Caco-2 (cell line): Measurements from ENCODE around the gene CNPY2. TPM values are rescaled to one million over a fixed set of nuclear protein-coding genes. Genes with fewer than 3 reads are reported as not detected.
"Not testable (repeated sequence)": the region's sequence is repeated elsewhere in the genome, so short reads cannot be mapped to it uniquely, and the experiment has no call there.

ENCODE experiments used
- BruUV-seq: library from RNA; stranded (reverse); fragments of 400-500 nt; replicated peaks from 2 replicates; lab custom pipeline; 2021; lab: Mats Ljungman, UMichigan
- CTCF ChIA-PET: fragments of 300-600 bp; sonication (Branson Sonifier 250); formaldehyde crosslinking; loops from one replicate; lab custom pipeline; 2022; ENCODE audit warnings: antibody characterized with exemption; lab: Charles Lee
- POLR2A ChIA-PET: fragments of 300-600 bp; sonication (Branson Sonifier 250); formaldehyde crosslinking; loops from one replicate; lab custom pipeline; 2022; ENCODE audit warnings: antibody characterized with exemption; lab: Charles Lee
- DNase-seq, 2 experiments: peaks; one replicate each; pipeline versions ENCODE4 v3.0.0 to v3.0.0-alpha.2; 2020 to 2022
- H3K27me3 ChIP-seq: replicated peaks from 2 replicates; pipeline ENCODE4 v1.6.0; 2011; ENCODE audit warnings: low read length; ENCODE audit not compliant: control insufficient read depth, insufficient read depth
- H3K36me3 ChIP-seq: 2 replicates; pipeline ENCODE4 v1.5.1; 2011; ENCODE audit warnings: low read length; ENCODE audit not compliant: control insufficient read depth, insufficient read depth
- H3K4me1 ChIP-seq: fragments of 250-450 bp; sonication (Bioruptor Pico); 2 replicates; pipeline ENCODE4 v1.5.1; 2020; ENCODE audit warnings: mild to moderate bottlenecking
- H3K4me3 ChIP-seq: 2 replicates; pipeline ENCODE4 v1.5.1; 2011; ENCODE audit warnings: low read depth, mild to moderate bottlenecking, control low read depth, low read length
- H3K9me3 ChIP-seq: fragments of 250-450 bp; sonication (Bioruptor Pico); 2 replicates; pipeline ENCODE4 v1.5.1; 2020; ENCODE audit warnings: mild to moderate bottlenecking, moderate library complexity
- H3K27ac Mint-ChIP-seq: one replicate; pipeline ENCODE4 v1.8.0; 2022; ENCODE audit warnings: mixed read lengths; ENCODE audit not compliant: unreplicated experiment
- H3K27me3 Mint-ChIP-seq: one replicate; pipeline ENCODE4 v1.8.0; 2022; ENCODE audit warnings: mixed read lengths; ENCODE audit not compliant: insufficient read depth, unreplicated experiment
- H3K36me3 Mint-ChIP-seq: one replicate; pipeline ENCODE4 v1.8.0; 2022; ENCODE audit warnings: mild to moderate bottlenecking, mixed read lengths; ENCODE audit not compliant: insufficient read depth, unreplicated experiment
- H3K4me1 Mint-ChIP-seq: one replicate; pipeline ENCODE4 v1.8.0; 2022; ENCODE audit warnings: low read depth, mixed read lengths; ENCODE audit not compliant: unreplicated experiment
- H3K4me3 Mint-ChIP-seq: one replicate; pipeline ENCODE4 v1.8.0; 2022; ENCODE audit warnings: mild to moderate bottlenecking, moderate library complexity, mixed read lengths; ENCODE audit not compliant: unreplicated experiment
- H3K9me3 Mint-ChIP-seq: one replicate; pipeline ENCODE4 v1.8.0; 2022; ENCODE audit warnings: mixed read lengths; ENCODE audit not compliant: unreplicated experiment
- intact Hi-C: fragments of 100-400 bp; cut with micrococcal nuclease; formaldehyde crosslinking; loops from one replicate; pipeline ENCODE4 v1.10.0; 2022; ENCODE audit not compliant: unreplicated experiment
- total RNA-seq: library from RNA; stranded (reverse); gene quantifications from 2 replicates; pipeline ENCODE4 v1.2.3, GENCODE V29; 2022
- TF ChIP-seq, protein P1 (sequence below), 2 experiments: fragments of 200-600 bp in 1 of 2; IDR thresholded peaks; 1 replicate in 1 of 2; 2 replicates in 1 of 2; pipeline versions ENCODE4 v1.5.1 to v1.8.0; 2011 to 2022; ENCODE audit warnings: antibody characterized with exemption in 1 of 2, control low read depth in 1 of 2, inconsistent platforms in 1 of 2, low read depth in 1 of 2, low read length in 1 of 2, mild to moderate bottlenecking in 1 of 2, moderate library complexity in 1 of 2; ENCODE audit not compliant: insufficient read depth in 1 of 2, severe bottlenecking in 1 of 2, unreplicated experiment in 1 of 2

CNPY2 gene
- total RNA-seq, 1 experiment from 2014 or later, result 204 TPM

DNA sequence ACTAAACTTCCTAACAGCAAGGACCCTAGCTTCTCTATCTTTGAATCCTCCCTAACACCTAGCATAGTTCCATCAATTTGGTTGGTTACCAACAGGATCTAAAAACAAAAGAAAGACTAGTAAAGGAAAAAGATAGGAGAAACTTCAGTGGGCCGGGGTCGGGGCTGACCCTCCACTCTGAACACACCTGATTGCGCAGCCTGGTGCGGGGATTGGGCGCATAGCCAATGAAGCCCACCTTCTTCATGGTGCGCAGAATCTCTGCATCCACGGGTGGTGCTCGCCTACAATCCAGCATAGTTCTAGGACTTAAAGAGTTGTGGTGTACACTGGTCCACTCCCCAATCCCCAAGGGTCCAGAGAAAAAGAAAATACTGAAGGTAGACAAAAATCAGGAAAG is 10.3 kb upstream of the CNPY2 start:
- Mint-ChIP-seq H3K4me1 (no peaks in the 10 kb centered on the region), H3K4me3 (no peak overlapping the region), H3K27me3 (no peaks in the 10 kb centered on the region), H3K9me3 (no peaks in the 10 kb centered on the region), H3K27ac (no peak overlapping the region), H3K36me3 (no peaks in the 10 kb centered on the region)
- Histone ChIP-seq H3K4me1 (peaks cover 8% of the 10 kb centered on the region; the same call in 1 of the 2 replicates), H3K36me3 (no peaks in the 10 kb centered on the region), H3K27me3 (no peaks in the 10 kb centered on the region), H3K4me3 (no peak overlapping the region), H3K9me3 (no peaks in the 10 kb centered on the region)
- DNase-seq, result no peak
- POLR2A ChIA-PET, result no interaction called here
- CTCF ChIA-PET, result no interaction called here
- no TSS peak for BruUV-seq
- intact Hi-C loops, result no loop called here
- TF ChIP-seq, protein P1, sequence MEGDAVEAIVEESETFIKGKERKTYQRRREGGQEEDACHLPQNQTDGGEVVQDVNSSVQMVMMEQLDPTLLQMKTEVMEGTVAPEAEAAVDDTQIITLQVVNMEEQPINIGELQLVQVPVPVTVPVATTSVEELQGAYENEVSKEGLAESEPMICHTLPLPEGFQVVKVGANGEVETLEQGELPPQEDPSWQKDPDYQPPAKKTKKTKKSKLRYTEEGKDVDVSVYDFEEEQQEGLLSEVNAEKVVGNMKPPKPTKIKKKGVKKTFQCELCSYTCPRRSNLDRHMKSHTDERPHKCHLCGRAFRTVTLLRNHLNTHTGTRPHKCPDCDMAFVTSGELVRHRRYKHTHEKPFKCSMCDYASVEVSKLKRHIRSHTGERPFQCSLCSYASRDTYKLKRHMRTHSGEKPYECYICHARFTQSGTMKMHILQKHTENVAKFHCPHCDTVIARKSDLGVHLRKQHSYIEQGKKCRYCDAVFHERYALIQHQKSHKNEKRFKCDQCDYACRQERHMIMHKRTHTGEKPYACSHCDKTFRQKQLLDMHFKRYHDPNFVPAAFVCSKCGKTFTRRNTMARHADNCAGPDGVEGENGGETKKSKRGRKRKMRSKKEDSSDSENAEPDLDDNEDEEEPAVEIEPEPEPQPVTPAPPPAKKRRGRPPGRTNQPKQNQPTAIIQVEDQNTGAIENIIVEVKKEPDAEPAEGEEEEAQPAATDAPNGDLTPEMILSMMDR (IDR thresholded peaks at IDR 0.05; ENCODE audit: insufficient read depth in 1 of 2, low read depth in 1 of 2, low read length in 1 of 2, severe bottlenecking in 1 of 2, unreplicated experiment in 1 of 2), result no peak

DNA sequence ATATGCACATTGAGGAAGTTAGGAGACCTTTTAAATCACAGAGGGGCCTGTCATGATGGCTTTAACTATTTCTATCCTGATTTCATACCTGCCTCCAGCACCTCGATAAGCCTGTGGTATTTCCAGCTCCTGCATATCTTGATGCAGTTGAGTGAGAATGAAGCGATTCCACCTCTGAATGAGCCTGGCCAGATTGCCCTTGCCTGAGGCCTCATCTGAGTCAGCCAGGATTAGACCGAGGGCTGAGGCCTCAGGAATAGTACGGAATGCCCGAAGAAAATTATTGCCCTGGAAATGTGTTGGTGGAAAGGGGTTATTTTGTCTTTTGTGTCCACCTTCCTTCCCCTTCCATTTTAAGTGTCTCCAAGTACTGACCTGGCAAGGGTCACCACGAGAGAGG is 8.4 kb upstream of the CNPY2 start:
- Mint-ChIP-seq H3K9me3 (no peaks in the 10 kb centered on the region), H3K4me1 (no peaks in the 10 kb centered on the region), H3K27me3 (no peaks in the 10 kb centered on the region), H3K4me3 (no peak overlapping the region), H3K27ac (no peak overlapping the region), H3K36me3 (no peaks in the 10 kb centered on the region)
- TF ChIP-seq, protein P1 (IDR thresholded peaks at IDR 0.05; ENCODE audit: insufficient read depth in 1 of 2, low read depth in 1 of 2, low read length in 1 of 2, severe bottlenecking in 1 of 2, unreplicated experiment in 1 of 2), result no peak
- ChIA-PET CTCF (no interaction called here), POLR2A (interaction anchor here (0.5 kb wide), 1 partner anchor 12 kb away, joined by 11 read pairs; no protein-coding TSS in a partner anchor)
- Histone ChIP-seq H3K4me1 (peaks cover 8% of the 10 kb centered on the region; the same call in 1 of the 2 replicates), H3K27me3 (no peaks in the 10 kb centered on the region), H3K36me3 (no peaks in the 10 kb centered on the region), H3K4me3 (no peak overlapping the region), H3K9me3 (no peaks in the 10 kb centered on the region)
- no TSS peak for BruUV-seq
- intact Hi-C loops, result no loop called here
- DNase-seq, result no peak

DNA sequence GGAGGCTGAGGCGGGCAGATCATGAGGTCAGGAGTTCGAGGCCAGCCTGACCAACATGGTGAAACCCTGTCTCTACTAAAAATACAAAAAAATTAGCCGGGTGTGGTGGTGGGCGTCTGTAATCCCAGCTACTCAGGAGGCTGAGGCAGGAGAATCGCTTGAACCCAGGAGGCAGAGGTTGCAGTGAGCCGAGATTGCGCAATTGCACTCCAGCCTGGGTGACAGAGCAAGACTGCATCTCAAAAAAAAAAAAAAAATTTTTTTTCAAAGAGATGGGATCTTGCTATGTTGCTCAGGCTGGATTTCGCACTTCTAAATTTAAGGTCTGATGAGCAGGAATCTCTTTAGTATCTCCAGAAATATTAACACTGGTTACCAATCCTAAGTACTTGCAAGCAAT is 5.8 kb upstream of the CNPY2 start:
- DNase-seq, H3K4me1 ChIP-seq, CTCF ChIA-PET, H3K9me3 Mint-ChIP-seq, H3K36me3 ChIP-seq, H3K4me3 ChIP-seq, H3K4me1 Mint-ChIP-seq, H3K27ac Mint-ChIP-seq, BruUV-seq, H3K4me3 Mint-ChIP-seq, intact Hi-C loops, H3K36me3 Mint-ChIP-seq, H3K27me3 ChIP-seq, H3K9me3 ChIP-seq, POLR2A ChIA-PET, H3K27me3 Mint-ChIP-seq: not testable (repeated sequence)

DNA sequence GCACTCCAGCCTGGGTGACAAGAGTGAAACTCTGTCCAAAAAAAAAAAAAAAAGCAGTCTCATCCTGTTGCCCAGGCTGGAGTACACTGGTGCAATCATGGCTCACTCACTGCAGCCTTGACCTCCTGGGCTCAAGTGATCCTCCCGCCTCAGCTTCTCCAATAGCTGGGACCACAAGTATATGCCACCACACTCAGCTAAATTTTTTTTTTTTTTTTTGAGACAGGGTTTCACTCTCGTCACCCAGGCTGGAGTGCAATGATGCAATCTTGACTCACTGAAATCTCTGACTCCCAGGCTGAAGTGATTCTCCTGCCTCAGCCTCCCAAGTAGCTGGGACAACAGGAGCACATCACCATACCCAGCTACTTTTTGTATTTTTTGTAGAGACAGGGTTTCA is 5.2 kb upstream of the CNPY2 start:
- ChIA-PET CTCF (no interaction called here), POLR2A (no interaction called here)
- TF ChIP-seq, protein P1 (IDR thresholded peaks at IDR 0.05; ENCODE audit: insufficient read depth in 1 of 2, low read depth in 1 of 2, low read length in 1 of 2, severe bottlenecking in 1 of 2, unreplicated experiment in 1 of 2), result no peak
- Mint-ChIP-seq H3K36me3 (peaks cover 2% of the 10 kb centered on the region), H3K27me3 (no peaks in the 10 kb centered on the region), H3K4me1 (no peaks in the 10 kb centered on the region), H3K27ac (no peak overlapping the region), H3K9me3 (no peaks in the 10 kb centered on the region), H3K4me3 (no peak overlapping the region)
- no TSS peak for BruUV-seq
- no peak for DNase-seq
- H3K36me3 ChIP-seq, result no peaks in the 10 kb centered on the region
- intact Hi-C loops, result no loop called here
- H3K4me3 ChIP-seq, result no peak overlapping the region
- no peaks in the 10 kb centered on the region for H3K4me1 ChIP-seq
- no peaks in the 10 kb centered on the region for H3K9me3 ChIP-seq
- no peaks in the 10 kb centered on the region for H3K27me3 ChIP-seq
